ENCODE measurements around the gene PSMF1. TPM values are rescaled to one million over a fixed set of nuclear protein-coding genes. Genes with fewer than 3 reads are reported as not detected.
A peak's percentile ranks its signal among the peaks of the same experiment; 100 is the strongest.

Gene PSMF1
- total RNA-seq, 1 donor from 2014 or later = 34.0 TPM

DNA sequence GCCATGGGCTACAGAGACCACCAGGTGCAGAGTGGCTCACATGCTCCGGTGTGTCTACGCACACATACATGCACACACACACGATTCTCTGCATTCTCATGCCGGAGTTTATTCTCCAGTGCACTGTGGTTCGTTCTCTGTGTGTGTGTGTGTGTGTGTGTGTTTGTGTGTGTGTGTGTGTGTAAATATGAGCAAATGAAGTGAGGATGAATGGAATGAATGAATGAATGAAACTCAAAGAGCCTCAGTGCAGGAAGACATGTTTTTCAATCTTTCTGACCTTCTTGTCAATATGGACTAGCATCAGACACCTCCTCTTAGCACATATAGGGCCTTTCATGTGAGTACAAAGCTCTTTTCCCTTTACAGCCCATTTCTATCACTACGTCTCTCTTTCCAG, 64.8 kb downstream of the PSMF1 start:
- H3K27me3 ChIP-seq = peaks cover 50% of the 10 kb centered on the region
- no peak overlapping the region for H3K4me3 ChIP-seq
- H3F3A ChIP-seq (ENCODE audit: low read depth) = peaks cover 6% of the 10 kb centered on the region
- TF ChIP-seq EZH2phosphoT487 (IDR thresholded peaks at IDR 0.05) (no peak), CTCF (IDR thresholded peaks at IDR 0.05) (no peak), EZH2 (IDR thresholded peaks at IDR 0.05) (no peak)
- DNase-seq (ENCODE audit: low spot score) = no peak
- no peak overlapping the region for H3K4me2 ChIP-seq
- H3K9me3 ChIP-seq (ENCODE audit: low read depth) = no peaks in the 10 kb centered on the region
- no peak overlapping the region for H3K9ac ChIP-seq
- H3K36me3 ChIP-seq = no peaks in the 10 kb centered on the region
- H3K27ac Mint-ChIP-seq = no peak overlapping the region
- H3K4me3 Mint-ChIP-seq = no peak overlapping the region
- H3K36me3 Mint-ChIP-seq = peaks cover 4% of the 10 kb centered on the region
- no peak overlapping the region for H3K27ac ChIP-seq
- H4K20me1 ChIP-seq (ENCODE audit: low read depth) = peaks cover 10% of the 10 kb centered on the region
- peaks cover 11% of the 10 kb centered on the region for H3K4me1 Mint-ChIP-seq
- peaks cover 5% of the 10 kb centered on the region for H3K4me1 ChIP-seq
- H3K79me2 ChIP-seq (ENCODE audit: low read depth) = no peaks in the 10 kb centered on the region
- no peaks in the 10 kb centered on the region for H3K9me3 Mint-ChIP-seq
- no peak overlapping the region for H2AFZ ChIP-seq (replicated peaks)
- H3K27me3 Mint-ChIP-seq (ENCODE audit: insufficient read depth, low read depth) = peaks cover 27% of the 10 kb centered on the region

GRCh38 chr20:1184260-1184637, 65.8 kb downstream of the PSMF1 start:
- Histone ChIP-seq H3K9ac (no peak overlapping the region), H3K27ac (no peak overlapping the region), H3K4me3 (peak overlapping the region; percentile 75), H2AFZ (replicated peaks) (no peak overlapping the region), H3K4me2 (peak overlapping the region; percentile 95), H3K36me3 (no peaks in the 10 kb centered on the region), H3K4me1 (peaks cover 5% of the 10 kb centered on the region), H3K79me2 (ENCODE audit: low read depth) (no peaks in the 10 kb centered on the region), H3K9me3 (ENCODE audit: low read depth) (no peaks in the 10 kb centered on the region), H3F3A (ENCODE audit: low read depth) (peaks cover 6% of the 10 kb centered on the region), H3K27me3 (peaks cover 53% of the 10 kb centered on the region), H4K20me1 (ENCODE audit: low read depth) (peaks cover 10% of the 10 kb centered on the region)
- TF ChIP-seq EZH2phosphoT487 (IDR thresholded peaks at IDR 0.05) = no peak
- no peak for TF ChIP-seq EZH2 (IDR thresholded peaks at IDR 0.05)
- TF ChIP-seq CTCF (IDR thresholded peaks at IDR 0.05) = no peak
- Mint-ChIP-seq H3K27me3 (ENCODE audit: insufficient read depth, low read depth) (peaks cover 27% of the 10 kb centered on the region), H3K4me3 (peak overlapping the region; percentile 88), H3K36me3 (peaks cover 4% of the 10 kb centered on the region), H3K27ac (no peak overlapping the region), H3K9me3 (no peaks in the 10 kb centered on the region), H3K4me1 (peaks cover 11% of the 10 kb centered on the region)
- no peak for DNase-seq (ENCODE audit: low spot score)

DNA sequence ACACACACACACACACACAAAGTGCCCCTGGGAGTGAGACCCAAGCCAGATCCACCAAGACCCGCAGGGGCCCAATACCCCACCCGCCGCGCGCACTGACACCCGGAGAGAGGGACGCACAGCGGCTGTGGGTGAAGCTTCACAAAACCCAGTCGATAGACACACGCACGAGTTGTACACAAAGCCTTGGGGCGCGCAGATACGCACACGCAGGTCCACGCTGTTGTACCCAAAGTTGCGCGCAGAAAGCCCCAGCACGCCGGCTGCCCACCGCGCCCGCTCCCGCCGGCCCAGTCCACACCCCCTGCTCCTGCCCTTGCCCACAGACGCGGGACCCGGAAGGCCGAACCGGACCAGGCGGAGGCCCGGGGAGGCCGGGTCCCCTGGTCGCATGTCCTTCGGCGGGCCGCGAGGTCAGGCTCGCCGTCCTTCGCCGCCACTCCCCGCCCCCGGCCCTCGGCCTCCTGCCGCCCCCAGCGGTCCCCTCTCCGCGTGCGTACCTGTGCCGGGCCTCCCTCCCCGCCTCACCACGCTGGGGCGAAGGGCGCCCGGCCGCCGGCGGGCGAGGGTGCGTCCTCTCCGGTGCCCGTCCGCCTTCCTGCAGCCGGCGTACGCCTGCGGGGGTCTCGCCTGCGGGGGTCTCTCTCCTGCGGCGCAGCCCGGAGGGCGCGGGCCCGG, 66.4 kb downstream of the PSMF1 start, which contains the start of gene TMEM74B:
Gene TMEM74B (minus strand): TSS at position 344 of the 678 bp plus-strand sequence. CDS start 1,180 bp downstream, outside the sequence.
- H3K27ac Mint-ChIP-seq = no peak within 1 kb of the TSS
- H3K4me2 ChIP-seq = peak within 1 kb of the TSS; percentile 95

More for the DNA sequence above, 66.4 kb downstream of the PSMF1 start, which contains the start of gene TMEM74B:
- no peak within 1 kb of the TSS for H3K9ac ChIP-seq
- no peaks in the 10 kb centered on the region for H3K9me3 ChIP-seq (ENCODE audit: low read depth)
- TF ChIP-seq EZH2 (IDR thresholded peaks at IDR 0.05) = peak; percentile 92
- TF ChIP-seq EZH2phosphoT487 (IDR thresholded peaks at IDR 0.05) = peak; percentile 77
- no peak for TF ChIP-seq CTCF (IDR thresholded peaks at IDR 0.05)
- H3K9me3 Mint-ChIP-seq = no peaks in the 10 kb centered on the region
- H4K20me1 ChIP-seq (ENCODE audit: low read depth) = peaks cover 10% of the 10 kb centered on the region
- H2AFZ ChIP-seq (replicated peaks) = peak within 1 kb of the TSS; percentile 98
- H3K4me3 ChIP-seq = peak within 1 kb of the TSS; percentile 75
- H3K4me1 Mint-ChIP-seq = peaks cover 11% of the 10 kb centered on the region
- DNase-seq (ENCODE audit: low spot score) = peak; percentile 50
- no peaks in the 10 kb centered on the region for H3K79me2 ChIP-seq (ENCODE audit: low read depth)
- peak within 1 kb of the TSS; percentile 88 for H3K4me3 Mint-ChIP-seq
- H3K27me3 ChIP-seq = peaks cover 57% of the 10 kb centered on the region
- H3F3A ChIP-seq (ENCODE audit: low read depth) = peaks cover 6% of the 10 kb centered on the region
- peaks cover 5% of the 10 kb centered on the region for H3K4me1 ChIP-seq
- peaks cover 26% of the 10 kb centered on the region for H3K27me3 Mint-ChIP-seq (ENCODE audit: insufficient read depth, low read depth)
- no peaks in the 10 kb centered on the region for H3K36me3 ChIP-seq
- no peak within 1 kb of the TSS for H3K27ac ChIP-seq
- H3K36me3 Mint-ChIP-seq = peaks cover under 1% of the 10 kb centered on the region
